DND-41 (cell line): ENCODE measurements around the gene P2RX4.

ENCODE experiments used
- ATAC-seq: fragments of 200-7000 bp; cut with Tn5 transposase; 3 replicates; pipeline ENCODE4 v1.9.1; 2021; ENCODE audit warnings: low read depth; ENCODE audit not compliant: insufficient read depth
- DNase-seq: peaks from one replicate; pipeline ENCODE4 v3.0.0-alpha.2; 2020
- H2AFZ ChIP-seq: 2 replicates; pipeline ENCODE4 v1.6.0; 2012; ENCODE audit warnings: low read depth, low read length
- H3K27ac ChIP-seq: 2 replicates; pipeline ENCODE4 v1.5.1; 2012; ENCODE audit warnings: low read length, inconsistent platforms
- H3K27me3 ChIP-seq: fragments of 200-600 bp; sonication (generic); 2 replicates; pipeline ENCODE4 v1.6.0; 2012; ENCODE audit warnings: low read length, mild to moderate bottlenecking, inconsistent platforms; ENCODE audit not compliant: insufficient read depth, poor library complexity
- H3K36me3 ChIP-seq: 2 replicates; pipeline ENCODE4 v1.5.1; 2012; ENCODE audit warnings: low read length, inconsistent platforms; ENCODE audit not compliant: insufficient read depth
- H3K4me1 ChIP-seq: 2 replicates; pipeline ENCODE4 v1.5.1; 2012; ENCODE audit warnings: mild to moderate bottlenecking, low read length; ENCODE audit not compliant: insufficient read depth
- H3K4me2 ChIP-seq: 2 replicates; pipeline ENCODE4 v1.6.0; 2012; ENCODE audit warnings: mild to moderate bottlenecking, moderate library complexity, low read length, inconsistent platforms; ENCODE audit not compliant: insufficient read depth
- H3K4me3 ChIP-seq, 2 experiments: fragments of 200-600 bp in 1 of 2; shearing (Covaris generic) in 1 of 2; 2 replicates each; pipeline ENCODE4 v1.5.1; 2012 to 2016; ENCODE audit warnings: inconsistent platforms in 2 of 2, low read length in 2 of 2, mild to moderate bottlenecking in 2 of 2, low read depth in 1 of 2, moderate library complexity in 1 of 2
- H3K79me2 ChIP-seq: 2 replicates; pipeline ENCODE4 v1.6.0; 2012; ENCODE audit warnings: low read length, inconsistent platforms; ENCODE audit not compliant: insufficient read depth
- H3K9ac ChIP-seq: 2 replicates; pipeline ENCODE4 v1.6.0; 2012; ENCODE audit warnings: low read depth, mild to moderate bottlenecking, inconsistent platforms, low read length, moderate library complexity
- H3K9me3 ChIP-seq: 2 replicates; pipeline ENCODE4 v1.5.1; 2012; ENCODE audit warnings: low read length, moderate library complexity, mild to moderate bottlenecking, inconsistent platforms; ENCODE audit not compliant: insufficient read depth, severe bottlenecking
- H4K20me1 ChIP-seq: 2 replicates; pipeline ENCODE4 v1.6.0; 2012; ENCODE audit warnings: low read length; ENCODE audit not compliant: insufficient read depth
- CTCF ChIP-seq: IDR thresholded peaks from 2 replicates; pipeline ENCODE4 v1.5.1; 2012; ENCODE audit warnings: borderline replicate concordance, low read length, moderate library complexity, mild to moderate bottlenecking; ENCODE audit not compliant: poor library complexity, severe bottlenecking; ENCODE audit errors: extremely low read depth
- EZH2 ChIP-seq: IDR thresholded peaks from 3 replicates; pipeline ENCODE4 v1.6.1; 2012; ENCODE audit warnings: borderline replicate concordance, low read depth, mild to moderate bottlenecking, moderate library complexity, low read length, inconsistent platforms; ENCODE audit not compliant: severe bottlenecking

Gene P2RX4

GRCh38 chr12:121239351-121240061 is 29.6 kb downstream of the P2RX4 start:
- no peaks in the 10 kb centered on the region for H3K4me1 ChIP-seq
- no peak overlapping the region for H2AFZ ChIP-seq
- H3K79me2 ChIP-seq: no peaks in the 10 kb centered on the region
- H3K27me3 ChIP-seq: no peaks in the 10 kb centered on the region
- no peak overlapping the region for H3K9ac ChIP-seq
- H3K9me3 ChIP-seq: no peaks in the 10 kb centered on the region
- 0 out of 2 replicates have a peak overlapping the region, but pooled peaks have one; percentile 45 for H3K27ac ChIP-seq
- H3K4me3 ChIP-seq: no peak overlapping the region
- TF ChIP-seq CTCF (no peak), EZH2 (no peak)
- no peak overlapping the region for H3K4me2 ChIP-seq
- DNase-seq: no peak
- no peaks in the 10 kb centered on the region for H4K20me1 ChIP-seq
- ATAC-seq: no peak
- H3K36me3 ChIP-seq: peaks cover 62% of the 10 kb centered on the region

GRCh38 chr12:121240062-121240420 is 30.1 kb downstream of the P2RX4 start:
- Histone ChIP-seq H3K4me3 (no peak overlapping the region), H3K9me3 (no peaks in the 10 kb centered on the region), H3K36me3 (peaks cover 64% of the 10 kb centered on the region), H3K27ac (no peak overlapping the region), H3K79me2 (no peaks in the 10 kb centered on the region), H4K20me1 (no peaks in the 10 kb centered on the region), H2AFZ (no peak overlapping the region), H3K4me1 (no peaks in the 10 kb centered on the region), H3K27me3 (no peaks in the 10 kb centered on the region), H3K9ac (no peak overlapping the region), H3K4me2 (no peak overlapping the region)
- DNase-seq: no peak
- ATAC-seq: no peak
- TF ChIP-seq CTCF: no peak
- no peak for TF ChIP-seq EZH2

GRCh38 chr12:121240484-121241101 is 30.7 kb downstream of the P2RX4 start:
- peaks cover 63% of the 10 kb centered on the region for H3K36me3 ChIP-seq
- H3K27me3 ChIP-seq: no peaks in the 10 kb centered on the region
- H3K9me3 ChIP-seq: no peaks in the 10 kb centered on the region
- no peak overlapping the region for H3K27ac ChIP-seq
- no peak overlapping the region for H2AFZ ChIP-seq
- no peaks in the 10 kb centered on the region for H3K79me2 ChIP-seq
- ATAC-seq: no peak; the same call in 2 of the 3 replicates
- H3K4me3 ChIP-seq: no peak overlapping the region
- no peak overlapping the region for H3K4me2 ChIP-seq
- no peaks in the 10 kb centered on the region for H4K20me1 ChIP-seq
- DNase-seq: no peak
- no peak overlapping the region for H3K9ac ChIP-seq
- no peak for TF ChIP-seq CTCF
- no peaks in the 10 kb centered on the region for H3K4me1 ChIP-seq
